ENCODE measurements around the gene UPP1. TPM values are rescaled to one million over a fixed set of nuclear protein-coding genes. Genes with fewer than 3 reads are reported as not detected.
"Not testable (repeated sequence)": the region's sequence is repeated elsewhere in the genome, so short reads cannot be mapped to it uniquely, and the experiment has no call there.

The UPP1 gene
- total RNA-seq, 2 experiments from 2014 or later = 46.9 to 48.2 TPM

DNA sequence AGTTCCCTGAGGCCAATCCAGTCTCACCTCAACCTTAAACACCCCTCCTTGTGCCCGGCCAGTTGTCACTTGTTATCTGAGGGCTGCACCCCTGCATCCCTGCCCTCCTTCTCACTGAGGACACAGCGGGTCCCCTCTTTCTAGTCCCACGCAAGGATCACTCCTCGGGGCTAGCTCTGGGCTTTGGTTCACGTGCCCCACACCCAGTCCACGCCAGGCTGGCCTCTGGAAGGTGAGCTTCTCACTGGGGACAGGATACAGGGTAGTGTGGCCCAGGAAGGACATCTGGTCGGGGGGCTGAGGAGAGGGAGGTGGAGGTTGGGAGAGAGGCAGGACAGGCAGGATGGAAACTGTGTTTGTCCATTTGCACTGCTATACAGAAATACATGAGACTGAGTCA lies 25.5 kb downstream of the UPP1 start:
- Mint-ChIP-seq H3K4me3 (no peak overlapping the region), H3K9me3 (no peaks in the 10 kb centered on the region), H3K4me1 (ENCODE audit: low read depth) (peaks cover 9% of the 10 kb centered on the region), H3K27me3 (ENCODE audit: low read depth) (no peaks in the 10 kb centered on the region), H3K36me3 (ENCODE audit: low read depth) (no peaks in the 10 kb centered on the region), H3K27ac (no peak overlapping the region)
- intact Hi-C loops (cut with micrococcal nuclease) = loop anchor here (10.0 kb wide), 1 partner anchor 240 kb away; no protein-coding TSS in a partner anchor
- no peak for DNase-seq
- CTCF ChIA-PET = interaction anchor here (0.7 kb wide), 1 partner anchor 154 kb away, joined by 3 read pairs; no protein-coding TSS in a partner anchor

DNA sequence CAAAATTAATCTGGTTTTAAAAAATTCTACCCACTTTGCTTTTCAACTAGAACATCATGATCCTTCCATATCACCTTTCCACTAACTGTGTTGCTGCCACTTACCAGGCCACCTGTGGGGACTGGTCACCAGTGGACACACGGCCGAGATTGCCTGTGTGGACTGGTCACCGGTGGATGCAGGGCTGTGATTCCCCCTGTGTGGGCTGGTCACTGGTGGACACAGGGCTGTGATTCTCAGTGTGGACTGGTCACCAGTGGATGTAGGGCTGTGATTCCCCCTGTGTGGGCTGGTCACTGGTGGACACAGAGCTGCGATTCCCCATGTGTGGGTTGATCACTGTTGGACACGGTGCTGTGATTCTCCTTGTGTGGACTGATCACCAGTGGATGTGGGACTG lies 27.0 kb downstream of the UPP1 start:
- CTCF ChIA-PET = no interaction called here
- no peaks in the 10 kb centered on the region for H3K4me1 Mint-ChIP-seq (ENCODE audit: low read depth)
- H3K9me3 Mint-ChIP-seq = no peaks in the 10 kb centered on the region
- H3K36me3 Mint-ChIP-seq (ENCODE audit: low read depth) = no peaks in the 10 kb centered on the region
- no peaks in the 10 kb centered on the region for H3K27me3 Mint-ChIP-seq (ENCODE audit: low read depth)
- no peak overlapping the region for H3K4me3 Mint-ChIP-seq
- intact Hi-C loops (cut with micrococcal nuclease) = loop anchor here (10.0 kb wide), 1 partner anchor 241 kb away; no protein-coding TSS in a partner anchor
- no peak for DNase-seq
- H3K27ac Mint-ChIP-seq = no peak overlapping the region

DNA sequence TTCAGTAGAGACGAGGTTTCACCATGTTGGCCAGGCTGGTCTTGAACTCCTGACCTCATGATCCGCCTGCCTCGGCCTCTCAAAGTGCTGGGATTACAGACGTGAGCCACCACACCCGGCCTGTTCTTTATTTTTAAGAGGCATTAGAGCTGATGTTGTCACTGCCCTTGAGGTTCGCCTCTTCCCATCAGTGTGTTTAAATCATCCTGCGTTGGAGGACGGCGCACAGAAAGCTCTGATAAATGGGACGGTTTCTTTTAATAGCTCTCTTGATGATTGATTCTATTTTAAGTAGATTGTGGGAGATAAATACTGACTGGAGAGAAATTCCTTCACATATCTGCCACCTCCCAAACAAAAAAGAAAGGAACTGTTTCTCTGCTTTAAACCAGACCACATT lies 29.0 kb downstream of the UPP1 start:
- no peak overlapping the region for H3K27ac Mint-ChIP-seq
- H3K36me3 Mint-ChIP-seq (ENCODE audit: low read depth) = no peaks in the 10 kb centered on the region
- peaks cover 3% of the 10 kb centered on the region for H3K9me3 Mint-ChIP-seq
- no peaks in the 10 kb centered on the region for H3K27me3 Mint-ChIP-seq (ENCODE audit: low read depth)
- H3K4me1 Mint-ChIP-seq (ENCODE audit: low read depth) = no peaks in the 10 kb centered on the region
- CTCF ChIA-PET = interaction anchor here (0.6 kb wide), 1 partner anchor 126 kb away, joined by 3 read pairs; no protein-coding TSS in a partner anchor
- H3K4me3 Mint-ChIP-seq = no peak overlapping the region
- intact Hi-C loops (cut with micrococcal nuclease) = loop anchor here (10.0 kb wide), 1 partner anchor 243 kb away; no protein-coding TSS in a partner anchor
- no peak for DNase-seq

- H3K27me3 Mint-ChIP-seq (ENCODE audit: low read depth); H3K27ac Mint-ChIP-seq; H3K4me1 Mint-ChIP-seq (ENCODE audit: low read depth); intact Hi-C loops (cut with micrococcal nuclease); DNase-seq; H3K9me3 Mint-ChIP-seq; H3K4me3 Mint-ChIP-seq; H3K36me3 Mint-ChIP-seq (ENCODE audit: low read depth): not testable (repeated sequence)
- CTCF ChIA-PET = interaction anchor here (0.8 to 1.3 kb wide), 3 partner anchors 10 to 172 kb away, joined by 3 to 7 read pairs (median 3); partner anchors contain the start of gene PKD1L1
Observed at GRCh38 chr7:48120536-48120935, 31.5 kb downstream of the UPP1 start.

- no peak for DNase-seq
- Mint-ChIP-seq H3K4me3 (no peak overlapping the region), H3K4me1 (ENCODE audit: low read depth) (peaks cover 6% of the 10 kb centered on the region), H3K27me3 (ENCODE audit: low read depth) (peaks cover 11% of the 10 kb centered on the region), H3K36me3 (ENCODE audit: low read depth) (no peaks in the 10 kb centered on the region), H3K9me3 (peaks cover 8% of the 10 kb centered on the region), H3K27ac (no peak overlapping the region)
- CTCF ChIA-PET = no interaction called here
- intact Hi-C loops (cut with micrococcal nuclease) = no loop called here
Observed at GRCh38 chr7:48126037-48126436, 37.0 kb downstream of the UPP1 start.

DNA sequence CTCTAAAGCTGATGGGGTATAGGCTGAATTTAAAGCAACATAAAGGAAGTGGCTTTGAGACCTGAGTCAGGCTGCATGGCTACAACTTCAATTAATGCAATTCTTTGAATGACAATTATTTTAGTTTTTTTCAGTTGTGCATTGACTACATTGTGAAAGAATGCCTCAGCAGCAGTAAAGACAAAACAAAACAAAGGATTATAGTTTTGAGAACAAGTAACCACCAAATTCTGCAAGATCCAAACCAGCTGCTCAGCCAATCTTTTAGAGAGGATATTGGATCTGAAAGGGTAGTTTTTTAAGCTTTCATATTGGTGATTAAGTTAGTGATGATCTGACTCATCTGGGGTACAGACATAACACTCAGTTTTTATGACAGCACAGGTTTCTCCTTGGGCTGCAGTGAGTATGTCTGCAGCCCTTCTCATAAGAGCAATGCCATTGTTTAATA lies 41.6 kb downstream of the UPP1 start:
- intact Hi-C loops (cut with micrococcal nuclease) = loop anchor here (2.0 to 5.0 kb wide), 3 partner anchors 44 to 168 kb away; no protein-coding TSS in a partner anchor

GRCh38 chr7:48132792-48133191 lies 43.7 kb downstream of the UPP1 start:
- H3K9me3 Mint-ChIP-seq = peaks cover 5% of the 10 kb centered on the region
- DNase-seq = no peak

More for the DNA sequence above, 41.6 kb downstream of the UPP1 start:
- Mint-ChIP-seq H3K9me3 (peaks cover 5% of the 10 kb centered on the region), H3K27me3 (ENCODE audit: low read depth) (peaks cover 11% of the 10 kb centered on the region), H3K4me1 (ENCODE audit: low read depth) (peaks cover 6% of the 10 kb centered on the region), H3K27ac (no peak overlapping the region), H3K4me3 (no peak overlapping the region), H3K36me3 (ENCODE audit: low read depth) (no peaks in the 10 kb centered on the region)
- CTCF ChIA-PET = interaction anchor here (1.0 to 1.4 kb wide), 2 partner anchors 24 to 185 kb away, joined by 3 to 5 read pairs; no protein-coding TSS in a partner anchor
- DNase-seq = no peak

DNA sequence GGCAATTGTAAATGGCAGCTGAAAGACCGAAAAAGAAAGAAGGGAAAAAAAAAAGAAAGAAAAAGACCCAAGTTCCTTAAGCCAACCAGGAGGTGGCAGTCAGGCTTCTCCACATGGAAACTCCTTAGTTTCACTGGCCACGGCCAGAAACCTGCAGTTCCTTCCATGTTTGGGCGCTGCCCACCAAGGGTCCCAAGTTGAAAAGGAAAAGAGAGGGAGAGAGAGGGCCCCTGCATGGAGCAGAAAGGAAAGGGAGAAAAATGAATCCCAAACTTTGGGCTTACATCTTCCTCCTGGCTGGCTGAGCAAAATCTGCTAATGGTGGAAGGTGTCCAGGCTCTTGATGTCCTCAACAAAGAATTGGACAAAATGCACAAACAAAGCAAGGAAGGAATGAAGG lies 50.4 kb downstream of the UPP1 start:
- DNase-seq = no peak
- Mint-ChIP-seq H3K4me1 (ENCODE audit: low read depth) (peaks cover 6% of the 10 kb centered on the region), H3K4me3 (no peak overlapping the region), H3K27ac (no peak overlapping the region), H3K36me3 (ENCODE audit: low read depth) (no peaks in the 10 kb centered on the region), H3K9me3 (peaks cover 5% of the 10 kb centered on the region), H3K27me3 (ENCODE audit: low read depth) (no peaks in the 10 kb centered on the region)
- intact Hi-C loops (cut with micrococcal nuclease) = no loop called here
- CTCF ChIA-PET = interaction anchor here (0.7 kb wide), 2 partner anchors 128 to 187 kb away, joined by 3 to 4 read pairs; no protein-coding TSS in a partner anchor

More at GRCh38 chr7:48132792-48133191, 43.7 kb downstream of the UPP1 start:
- CTCF ChIA-PET = no interaction called here
- Mint-ChIP-seq H3K4me1 (ENCODE audit: low read depth) (peaks cover 6% of the 10 kb centered on the region), H3K4me3 (no peak overlapping the region), H3K27ac (no peak overlapping the region), H3K36me3 (ENCODE audit: low read depth) (no peaks in the 10 kb centered on the region), H3K27me3 (ENCODE audit: low read depth) (peaks cover 5% of the 10 kb centered on the region)
- intact Hi-C loops (cut with micrococcal nuclease) = loop anchor here (5.0 kb wide), 1 partner anchor 120 kb away; no protein-coding TSS in a partner anchor

GRCh38 chr7:48140001-48140681 lies 51.1 kb downstream of the UPP1 start:
- Mint-ChIP-seq H3K4me1 (ENCODE audit: low read depth) (peaks cover 6% of the 10 kb centered on the region), H3K27me3 (ENCODE audit: low read depth) (no peaks in the 10 kb centered on the region), H3K9me3 (peaks cover 5% of the 10 kb centered on the region), H3K4me3 (no peak overlapping the region), H3K36me3 (ENCODE audit: low read depth) (no peaks in the 10 kb centered on the region), H3K27ac (no peak overlapping the region)
- intact Hi-C loops (cut with micrococcal nuclease) = no loop called here
- CTCF ChIA-PET = interaction anchor here (1.0 to 1.3 kb wide), 2 partner anchors 12 to 55 kb away, joined by 4 read pairs; no protein-coding TSS in a partner anchor
- no peak for DNase-seq

DNA sequence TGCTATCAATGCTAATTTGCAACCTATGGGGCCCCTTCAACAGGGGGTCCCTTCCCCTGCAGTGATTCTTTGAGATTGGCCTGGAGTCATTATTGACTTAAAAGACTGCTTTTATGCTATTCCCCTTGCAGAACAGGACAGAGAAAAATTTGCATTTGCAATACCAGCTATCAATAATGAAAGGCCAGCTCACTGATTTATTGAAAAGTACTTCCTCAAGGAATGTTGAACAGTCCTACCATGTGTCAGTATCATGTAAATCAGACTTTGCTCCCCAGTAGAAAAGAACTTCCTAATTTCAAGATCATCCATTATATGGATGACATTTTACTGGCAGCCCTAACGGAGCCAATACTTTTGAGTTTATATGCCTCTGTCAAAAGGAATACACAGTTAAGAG lies 52.5 kb downstream of the UPP1 start:
- H3K27me3 Mint-ChIP-seq (ENCODE audit: low read depth) = no peaks in the 10 kb centered on the region
- no peak for DNase-seq
- peaks cover under 1% of the 10 kb centered on the region for H3K9me3 Mint-ChIP-seq
- intact Hi-C loops (cut with micrococcal nuclease) = no loop called here
- H3K4me3 Mint-ChIP-seq = no peak overlapping the region
- H3K36me3 Mint-ChIP-seq (ENCODE audit: low read depth) = no peaks in the 10 kb centered on the region
- H3K27ac Mint-ChIP-seq = no peak overlapping the region
- CTCF ChIA-PET = interaction anchor here (1.0 to 1.3 kb wide), 2 partner anchors 14 to 57 kb away, joined by 4 read pairs; no protein-coding TSS in a partner anchor
- peaks cover 6% of the 10 kb centered on the region for H3K4me1 Mint-ChIP-seq (ENCODE audit: low read depth)

DNA sequence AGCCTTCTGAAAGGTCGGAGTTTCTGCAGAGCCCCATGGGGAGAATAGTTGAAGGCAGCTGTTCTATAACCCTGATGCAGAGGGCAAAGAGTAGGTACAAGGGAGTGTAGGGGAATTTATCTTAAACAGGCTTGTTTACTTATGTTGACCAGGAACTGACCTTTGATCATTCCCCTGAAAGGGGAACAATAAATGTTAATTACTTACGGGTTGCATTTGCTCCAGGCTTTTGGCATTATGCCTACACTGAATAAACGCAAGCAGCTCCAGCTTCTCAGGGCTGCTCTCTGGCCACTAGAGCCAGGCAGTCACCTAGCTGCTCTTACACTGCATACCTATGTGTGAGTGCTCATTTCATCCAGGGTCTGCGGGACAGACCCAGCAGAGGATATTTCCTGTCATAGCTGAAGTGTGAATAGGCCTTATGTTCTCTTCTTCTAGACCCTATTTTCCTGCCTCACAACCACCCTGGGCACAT lies 55.3 kb downstream of the UPP1 start:
- Mint-ChIP-seq H3K4me3 (no peak overlapping the region), H3K9me3 (no peaks in the 10 kb centered on the region), H3K36me3 (ENCODE audit: low read depth) (no peaks in the 10 kb centered on the region), H3K4me1 (ENCODE audit: low read depth) (peaks cover 5% of the 10 kb centered on the region), H3K27me3 (ENCODE audit: low read depth) (peaks cover 8% of the 10 kb centered on the region), H3K27ac (no peak overlapping the region)
- CTCF ChIA-PET = no interaction called here
- no peak for DNase-seq
- intact Hi-C loops (cut with micrococcal nuclease) = no loop called here

GRCh38 chr7:48147078-48147591 lies 58.1 kb downstream of the UPP1 start:
- H3K4me3 Mint-ChIP-seq = no peak overlapping the region
- intact Hi-C loops (cut with micrococcal nuclease) = no loop called here
- no peak overlapping the region for H3K27ac Mint-ChIP-seq
- CTCF ChIA-PET = interaction anchor here (0.7 kb wide), 2 partner anchors 156 to 191 kb away, joined by 3 to 4 read pairs; no protein-coding TSS in a partner anchor
- H3K9me3 Mint-ChIP-seq = no peaks in the 10 kb centered on the region
- no peaks in the 10 kb centered on the region for H3K36me3 Mint-ChIP-seq (ENCODE audit: low read depth)
- H3K27me3 Mint-ChIP-seq (ENCODE audit: low read depth) = peaks cover 18% of the 10 kb centered on the region
- no peaks in the 10 kb centered on the region for H3K4me1 Mint-ChIP-seq (ENCODE audit: low read depth)
- DNase-seq = no peak

All from activated naive CD4-positive, alpha-beta T cell treated with anti-CD3 and anti-CD28 coated beads for 36 hours (primary cell).